Muscle of arm (tissue), 14 donors: ENCODE results near the gene RALGPS2. TPM values are rescaled to one million over a fixed set of nuclear protein-coding genes. Genes with fewer than 3 reads are reported as not detected.

Experiments used
- DNase-seq: peaks from one replicate; pipeline ENCODE4 v3.0.0-alpha.2; 2013
- long read RNA-seq, 11 donors: transcript quantifications; one replicate each; lab custom pipeline, GENCODE V29; 2026
- polyA plus RNA-seq, 12 donors: library from polyadenylated mRNA; unstranded; fragments of 120-200 nt; gene quantifications; one replicate each; pipeline ENCODE4 v1.2.1, GENCODE V29; 2013; ENCODE audit not compliant: insufficient read length in 12 of 12

RALGPS2 gene, protein sequence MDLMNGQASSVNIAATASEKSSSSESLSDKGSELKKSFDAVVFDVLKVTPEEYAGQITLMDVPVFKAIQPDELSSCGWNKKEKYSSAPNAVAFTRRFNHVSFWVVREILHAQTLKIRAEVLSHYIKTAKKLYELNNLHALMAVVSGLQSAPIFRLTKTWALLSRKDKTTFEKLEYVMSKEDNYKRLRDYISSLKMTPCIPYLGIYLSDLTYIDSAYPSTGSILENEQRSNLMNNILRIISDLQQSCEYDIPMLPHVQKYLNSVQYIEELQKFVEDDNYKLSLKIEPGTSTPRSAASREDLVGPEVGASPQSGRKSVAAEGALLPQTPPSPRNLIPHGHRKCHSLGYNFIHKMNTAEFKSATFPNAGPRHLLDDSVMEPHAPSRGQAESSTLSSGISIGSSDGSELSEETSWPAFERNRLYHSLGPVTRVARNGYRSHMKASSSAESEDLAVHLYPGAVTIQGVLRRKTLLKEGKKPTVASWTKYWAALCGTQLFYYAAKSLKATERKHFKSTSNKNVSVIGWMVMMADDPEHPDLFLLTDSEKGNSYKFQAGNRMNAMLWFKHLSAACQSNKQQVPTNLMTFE
- 10 to 100 TPM in 11 of 12 donors, not detected in 1; 31.6 to 61.3 (median 42.8) TPM for polyA plus RNA-seq
- long read RNA-seq, donor 1, partial matches to known transcripts, result 13 of 13 reads
- long read RNA-seq, donor 1, other reads (novel, unspliced or antisense), result 0 of 13 reads
- long read RNA-seq, donor 2, full-length matches to known transcripts, result 3 of 3 reads
- long read RNA-seq, donor 2, partial matches to known transcripts, result 0 of 3 reads
- long read RNA-seq, donor 2, other reads (novel, unspliced or antisense), result 0 of 3 reads
- long read RNA-seq, donor 3, partial matches to known transcripts, result 23 of 33 reads
- long read RNA-seq, donor 3, other reads (novel, unspliced or antisense), result 9 of 33 reads
- long read RNA-seq, donor 4, full-length matches to known transcripts, result 1 of 42 reads
- long read RNA-seq, donor 4, partial matches to known transcripts, result 28 of 42 reads
- long read RNA-seq, donor 4, other reads (novel, unspliced or antisense), result 13 of 42 reads
- long read RNA-seq, donor 5, full-length matches to known transcripts, result 7 of 175 reads
- long read RNA-seq, donor 5, partial matches to known transcripts, result 125 of 175 reads
- long read RNA-seq, donor 5, other reads (novel, unspliced or antisense), result 43 of 175 reads
- long read RNA-seq, donor 6, result 0 reads
- long read RNA-seq, donor 7, partial matches to known transcripts, result 32 of 39 reads
- long read RNA-seq, donor 7, other reads (novel, unspliced or antisense), result 6 of 39 reads
- long read RNA-seq, donor 8, full-length matches to known transcripts, result 2 of 126 reads
- long read RNA-seq, donor 8, partial matches to known transcripts, result 89 of 126 reads
- long read RNA-seq, donor 8, other reads (novel, unspliced or antisense), result 35 of 126 reads
- long read RNA-seq, donor 9, full-length matches to known transcripts, result 1 of 1 reads
- long read RNA-seq, donor 9, partial matches to known transcripts, result 0 of 1 reads
- long read RNA-seq, donor 9, other reads (novel, unspliced or antisense), result 0 of 1 reads
- long read RNA-seq, donor 10, full-length matches to known transcripts, result 2 of 90 reads
- long read RNA-seq, donor 10, partial matches to known transcripts, result 62 of 90 reads
- long read RNA-seq, donor 10, other reads (novel, unspliced or antisense), result 26 of 90 reads
- long read RNA-seq, donor 11, full-length matches to known transcripts, result 3 of 128 reads
- long read RNA-seq, donor 11, partial matches to known transcripts, result 75 of 128 reads
- long read RNA-seq, donor 11, other reads (novel, unspliced or antisense), result 50 of 128 reads

DNA sequence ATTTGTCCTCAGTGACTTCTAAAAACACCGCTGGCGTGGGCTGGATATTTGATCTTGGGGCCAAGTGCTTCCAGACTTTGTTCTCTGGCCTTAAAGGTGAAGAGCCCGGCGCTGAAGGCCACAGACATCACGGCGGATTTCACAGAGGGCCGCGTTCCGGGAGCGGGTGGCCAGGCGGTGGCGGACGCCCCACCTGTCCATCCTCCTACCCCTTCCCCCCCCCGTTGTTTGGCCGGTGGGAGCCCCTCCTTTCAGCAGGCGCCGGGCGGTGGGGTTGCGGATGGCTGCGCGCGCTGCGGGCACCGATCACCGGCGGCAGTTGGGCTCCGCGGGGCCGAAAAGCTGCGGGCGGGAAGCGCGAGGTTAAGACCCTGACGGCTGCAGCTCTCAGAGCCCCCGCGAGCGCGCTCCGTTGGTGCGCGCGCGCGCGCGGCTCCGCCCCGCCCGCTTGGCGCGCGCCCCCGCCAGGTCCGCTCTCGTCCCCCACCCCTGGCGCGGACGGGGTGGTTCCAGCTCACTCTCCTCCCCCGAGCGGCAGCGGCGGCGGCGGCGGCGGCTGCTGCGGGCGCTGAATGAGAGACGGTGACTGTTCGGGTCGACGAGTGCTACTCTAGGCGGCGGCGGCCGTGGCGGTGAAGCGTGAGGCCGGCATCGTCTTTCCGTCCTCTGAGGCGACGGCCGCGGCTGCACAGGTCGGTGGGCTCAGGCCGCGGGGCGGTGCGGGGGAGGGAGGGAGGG, at the start of gene RALGPS2:
Gene RALGPS2 (plus strand): TSS at position 517 of the 738 bp plus-strand sequence. CDS start 51,521 bp downstream, outside the sequence.
- peak; percentile 71 for DNase-seq

DNA sequence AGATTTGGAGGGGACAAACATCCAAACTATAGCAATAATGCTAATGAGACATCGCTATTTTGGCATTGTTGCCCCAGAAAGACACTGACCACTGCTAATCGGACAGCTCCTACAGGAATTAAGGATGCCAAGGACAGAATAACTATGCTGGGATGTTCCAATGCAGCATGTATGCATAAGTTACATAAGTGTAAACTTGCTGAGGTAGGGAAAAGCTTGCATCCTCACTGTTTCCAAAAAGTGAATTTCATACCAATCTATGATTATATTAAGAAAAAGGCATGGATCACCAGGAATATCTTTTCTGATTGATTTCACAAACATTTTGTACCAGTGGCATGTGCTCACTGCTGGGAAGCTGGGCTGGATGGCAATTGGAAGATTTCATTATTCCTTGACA, 45.8 kb upstream of the RALGPS2 start:
- DNase-seq, result no peak

DNA sequence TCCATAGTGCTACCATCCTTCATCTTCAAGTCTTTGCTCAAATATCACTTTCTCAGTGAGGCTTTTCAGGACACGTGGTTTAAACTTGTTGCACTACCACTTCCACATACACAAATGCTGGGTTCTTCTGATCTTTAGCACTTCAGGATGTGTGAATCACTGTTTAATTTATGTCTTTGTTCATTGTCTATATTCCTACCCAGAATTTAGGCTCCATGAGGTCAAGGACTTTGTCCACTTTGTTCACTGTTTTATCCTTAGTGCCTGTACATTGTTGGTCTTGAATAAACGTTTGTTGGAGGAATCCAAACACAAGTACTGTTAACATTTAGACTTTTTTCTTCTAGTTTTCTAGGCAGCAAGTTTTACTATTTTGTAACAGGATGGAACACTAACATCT, 42.6 kb upstream of the RALGPS2 start:
- no peak for DNase-seq

DNA sequence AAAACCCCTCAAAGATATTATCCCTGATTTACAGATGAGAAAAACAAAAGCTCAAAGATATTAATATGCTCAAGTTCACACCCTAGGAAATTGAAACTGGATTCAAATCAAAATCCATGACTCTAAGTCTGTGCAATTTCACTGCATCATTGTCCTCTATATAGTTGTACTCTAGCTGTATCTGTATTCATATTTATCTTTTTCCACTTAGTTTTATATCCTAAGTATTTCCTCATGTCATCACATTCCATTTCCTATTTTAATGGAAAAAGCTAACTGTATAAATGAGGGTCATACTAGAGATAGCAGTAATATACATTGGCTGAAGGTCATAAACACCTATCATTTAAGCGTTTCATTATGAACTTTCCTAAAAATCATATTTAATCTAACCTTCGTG, 42.2 kb upstream of the RALGPS2 start:
- DNase-seq, result no peak

DNA sequence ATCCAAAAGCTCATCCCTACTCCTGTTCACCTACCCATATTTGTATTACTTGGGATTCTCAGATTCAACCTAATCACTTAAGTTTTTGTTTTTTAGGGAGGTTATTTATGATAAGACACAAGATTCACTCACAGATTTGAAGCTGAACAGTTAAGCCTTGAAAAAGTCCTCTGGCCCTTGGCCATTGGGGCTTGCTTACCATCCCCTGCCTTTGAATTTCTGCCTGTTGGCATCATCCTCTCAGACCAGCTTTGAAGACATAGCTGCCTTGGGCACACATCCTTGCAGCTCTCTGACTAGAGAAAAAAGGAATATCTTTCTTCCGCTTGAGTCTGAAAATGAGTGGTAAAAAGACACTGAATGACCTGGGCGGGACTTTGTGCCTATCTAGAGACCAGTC, 41.8 kb upstream of the RALGPS2 start:
- DNase-seq, result no peak

DNA sequence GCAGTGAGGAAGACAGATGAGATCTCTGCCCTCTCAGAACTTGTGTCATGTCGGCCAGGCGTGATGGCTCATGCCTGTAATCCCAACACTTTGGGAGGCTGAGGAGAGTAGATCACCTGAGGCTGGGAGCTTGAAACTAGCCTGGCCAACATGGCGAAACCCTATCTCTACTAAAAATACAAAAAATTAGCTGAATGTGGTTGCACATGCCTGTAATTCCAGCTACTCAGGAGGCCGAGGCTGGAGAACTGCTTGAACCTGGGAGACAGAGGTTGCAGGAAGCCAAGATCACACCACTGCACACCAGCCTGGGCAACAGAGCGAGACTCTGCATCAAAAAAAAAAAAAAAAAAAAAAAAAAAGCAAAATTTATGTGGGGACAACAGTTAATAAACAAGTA, 40.9 kb upstream of the RALGPS2 start:
- DNase-seq, result no peak

DNA sequence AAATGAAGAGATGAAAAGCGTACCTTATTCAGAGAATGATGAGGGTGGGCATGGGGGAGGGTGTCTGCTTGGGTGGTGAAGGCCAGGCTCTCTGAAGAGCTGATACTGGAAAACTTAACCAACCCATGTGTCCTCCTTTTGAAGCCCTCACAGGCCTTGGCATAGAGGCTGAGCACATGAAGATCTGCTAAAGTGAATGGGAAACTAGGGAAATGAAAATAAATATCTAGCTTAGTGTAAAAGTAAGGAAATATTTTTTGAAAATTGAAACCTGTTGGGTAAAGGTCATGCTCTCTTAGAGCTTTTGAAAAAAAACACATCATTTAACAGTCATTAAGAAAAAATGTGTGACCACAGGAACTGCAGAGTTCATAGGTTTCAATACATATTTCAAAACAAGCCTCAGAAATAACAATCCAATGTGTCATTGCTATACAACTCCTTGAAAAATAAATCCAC, 40.5 kb upstream of the RALGPS2 start:
- DNase-seq, result no peak

DNA sequence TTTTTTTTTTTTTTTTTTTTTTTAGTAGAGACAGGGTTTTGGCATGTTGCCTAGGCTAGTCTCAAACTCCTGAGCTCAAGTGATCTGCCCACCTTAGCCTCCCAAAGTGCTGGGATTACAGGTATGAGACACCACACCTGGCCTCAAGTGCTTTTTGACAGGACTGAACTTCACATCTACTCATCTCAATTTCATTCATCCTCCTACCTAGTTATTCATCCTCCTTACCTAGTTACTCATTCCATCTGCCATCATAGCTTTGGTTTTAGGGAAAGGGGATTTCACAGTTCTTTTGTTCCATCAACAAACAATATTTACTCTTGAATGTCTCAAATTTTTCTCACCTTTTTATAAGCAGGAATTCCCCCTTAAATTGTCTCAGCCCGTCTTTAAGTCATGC, 38.6 kb upstream of the RALGPS2 start:
- DNase-seq, result no peak

DNA sequence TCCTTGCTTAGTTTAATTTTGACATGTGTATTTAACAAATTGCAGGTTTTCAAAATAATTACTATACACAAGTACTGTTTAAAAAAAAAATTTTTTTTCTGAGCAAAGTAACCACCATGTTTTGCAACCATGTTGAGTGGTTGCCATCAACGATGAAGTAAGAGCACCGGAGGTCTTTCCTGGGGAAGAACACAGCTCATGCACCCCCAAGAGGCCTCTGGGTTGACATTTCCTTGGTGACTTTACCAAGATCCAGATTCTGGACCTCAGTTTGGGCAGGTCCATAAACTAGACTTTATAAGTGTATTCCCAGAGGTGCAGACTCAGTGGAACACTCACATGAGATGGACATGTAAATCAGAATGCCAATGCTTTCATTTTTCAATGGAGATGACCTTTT, 36.8 kb upstream of the RALGPS2 start:
- DNase-seq, result no peak

DNA sequence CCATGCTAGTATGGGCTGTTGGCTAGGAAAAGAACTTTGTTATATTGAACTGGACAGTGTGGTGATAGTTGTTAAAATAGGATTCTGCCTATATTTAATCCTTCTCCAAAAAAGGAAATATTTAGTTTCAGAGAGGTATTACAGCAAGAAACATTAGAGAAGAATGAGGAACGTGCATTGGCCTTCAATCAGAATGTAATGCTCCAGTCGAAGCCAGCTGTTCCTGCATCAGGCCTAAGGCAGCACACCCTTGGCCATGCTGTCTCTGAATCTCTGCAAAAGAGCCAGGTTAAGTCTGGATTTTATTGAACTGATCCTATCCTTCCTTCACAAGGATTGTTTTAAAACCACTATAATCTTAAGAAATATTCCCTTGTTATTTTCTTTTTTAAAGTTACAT, 35.3 kb upstream of the RALGPS2 start:
- DNase-seq, result peak; percentile 33

DNA sequence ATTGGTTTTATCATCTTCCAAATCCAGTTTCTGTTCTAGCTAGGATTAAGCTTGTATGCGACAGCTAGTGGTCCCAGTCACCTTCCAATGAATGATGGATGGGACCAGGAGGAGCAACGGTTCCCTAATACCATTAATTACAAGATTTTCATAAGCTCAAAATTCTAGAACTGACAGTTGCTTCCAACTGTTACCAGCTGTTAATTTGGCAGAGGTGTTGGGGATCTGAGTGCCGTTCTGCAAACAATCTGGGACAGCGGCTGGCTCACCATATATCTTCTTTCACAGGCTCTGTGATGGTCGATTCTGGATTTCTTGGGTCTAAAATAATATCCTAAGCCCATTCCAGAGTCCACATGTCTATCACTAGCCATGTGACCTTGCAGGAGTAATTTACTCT, 34.5 kb upstream of the RALGPS2 start:
- DNase-seq, result no peak

DNA sequence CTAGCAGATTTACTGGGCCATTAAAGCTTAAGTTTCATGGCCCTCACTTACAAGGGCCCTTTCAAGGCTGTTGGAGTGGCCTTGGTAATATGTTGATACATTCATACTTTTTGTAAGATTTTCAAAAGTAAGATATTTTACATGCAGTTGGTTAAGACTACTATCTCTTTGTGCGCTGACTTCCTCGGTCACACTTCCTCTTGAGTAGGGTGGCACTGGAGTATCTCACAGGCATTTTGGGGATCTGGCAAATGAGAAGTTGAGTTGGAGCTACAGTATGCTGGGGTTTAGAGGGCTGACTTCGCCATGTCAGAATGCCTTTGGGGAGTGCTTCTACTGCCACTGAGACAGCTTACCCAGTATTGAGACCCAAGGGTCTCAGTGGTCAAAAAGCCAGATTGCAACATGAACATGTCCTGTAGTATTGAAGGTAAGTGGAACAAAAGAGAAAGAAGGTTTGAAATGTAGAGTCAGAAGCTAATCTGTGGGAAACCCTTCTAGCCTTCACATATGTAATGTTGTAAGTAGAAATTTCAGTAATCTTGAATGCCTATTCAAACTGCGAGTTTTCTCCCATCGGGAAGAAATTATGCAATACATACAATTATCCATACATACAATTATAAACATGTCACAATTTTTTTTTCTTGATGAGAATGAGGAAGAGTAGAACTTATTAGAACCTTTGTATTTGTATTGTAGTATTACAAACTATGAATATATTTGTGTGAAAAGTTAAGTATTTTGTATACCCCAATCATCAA, 32.3 kb upstream of the RALGPS2 start:
- DNase-seq, result no peak

DNA sequence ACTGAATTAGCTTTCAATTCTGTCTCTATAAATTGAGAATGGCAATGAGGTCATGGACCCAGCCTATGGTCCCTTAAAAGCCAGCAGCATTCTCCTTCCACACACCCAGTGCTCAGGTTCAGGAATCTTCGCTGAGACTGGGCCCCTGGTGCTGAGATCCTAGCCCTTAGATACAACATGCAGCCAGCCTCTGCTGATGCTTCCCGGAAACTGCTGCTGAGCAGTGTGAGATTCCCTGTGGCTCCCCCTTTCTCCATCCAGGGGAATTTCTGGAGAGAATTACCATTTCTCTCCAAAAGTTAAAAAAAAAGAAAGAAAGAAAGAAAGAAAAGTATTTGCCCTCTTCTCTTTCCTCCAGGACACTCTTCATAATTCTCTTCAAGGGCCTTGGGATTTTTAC, 31.7 kb upstream of the RALGPS2 start:
- DNase-seq, result no peak

DNA sequence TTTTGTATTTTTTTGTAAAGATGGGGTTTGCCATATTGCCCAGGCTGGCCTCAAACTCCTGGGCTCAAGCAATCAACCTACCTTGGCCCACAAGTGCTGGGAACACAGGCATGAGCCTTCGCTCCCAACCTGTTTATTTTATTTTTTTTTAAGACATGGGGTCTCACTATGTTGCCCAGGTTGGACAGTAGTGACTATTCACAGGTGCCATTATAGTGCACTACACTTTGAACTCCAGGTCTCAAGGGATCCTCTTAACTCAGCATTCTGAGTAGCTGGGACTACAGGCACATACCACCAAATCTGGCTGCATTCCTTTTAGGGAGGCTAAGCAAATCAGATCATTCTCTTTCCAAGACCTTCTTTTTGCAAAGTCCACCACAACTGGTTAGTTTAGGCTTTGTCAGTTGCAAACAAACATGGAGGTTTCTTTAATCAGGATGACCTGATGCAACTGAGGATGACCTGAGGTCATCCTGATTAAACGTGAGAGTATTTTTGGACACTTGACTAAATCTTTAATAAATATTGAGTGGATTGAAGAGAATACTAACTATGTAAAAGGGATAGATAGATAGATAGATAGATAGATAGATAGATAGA, 30.0 kb upstream of the RALGPS2 start:
- DNase-seq, result no peak

DNA sequence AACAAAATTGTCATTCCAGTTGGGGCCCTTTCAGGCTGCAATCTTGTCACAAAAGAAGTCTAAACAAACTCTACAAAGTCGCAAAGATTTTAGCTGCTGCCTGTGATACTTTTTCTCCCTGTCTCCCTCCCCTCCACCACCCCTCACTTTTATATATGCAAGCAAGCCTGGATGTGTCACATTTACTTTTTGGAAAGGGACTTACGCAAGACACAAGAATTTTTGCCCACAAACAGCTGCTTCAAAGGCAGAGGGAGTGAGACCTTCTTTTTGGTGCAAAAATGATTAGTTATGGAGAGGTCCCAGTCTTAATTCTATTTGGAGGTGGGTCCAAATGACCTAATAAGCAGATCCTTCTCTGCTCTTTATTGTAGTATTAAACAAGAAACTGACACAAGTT, 22.9 kb upstream of the RALGPS2 start:
- no peak for DNase-seq

DNA sequence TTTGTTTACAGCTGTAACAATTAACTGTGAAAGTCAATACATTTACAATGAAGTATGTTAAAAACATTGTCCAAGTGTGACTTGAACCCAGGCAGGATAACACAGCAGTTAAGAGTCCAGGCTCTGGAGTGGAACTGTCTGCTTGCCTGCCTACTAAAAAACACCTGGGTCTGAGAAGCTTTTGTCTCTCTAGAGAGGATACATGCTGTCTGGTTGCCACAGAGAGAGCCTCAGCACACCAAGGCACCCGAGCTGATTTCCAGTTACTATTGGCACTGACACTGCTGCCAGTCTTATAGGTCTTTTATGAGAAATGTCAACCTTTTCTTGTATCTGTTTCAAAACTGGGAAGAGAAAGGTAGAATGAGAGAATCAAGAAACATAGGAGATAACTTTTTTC, 20.2 kb upstream of the RALGPS2 start:
- DNase-seq, result no peak

DNA sequence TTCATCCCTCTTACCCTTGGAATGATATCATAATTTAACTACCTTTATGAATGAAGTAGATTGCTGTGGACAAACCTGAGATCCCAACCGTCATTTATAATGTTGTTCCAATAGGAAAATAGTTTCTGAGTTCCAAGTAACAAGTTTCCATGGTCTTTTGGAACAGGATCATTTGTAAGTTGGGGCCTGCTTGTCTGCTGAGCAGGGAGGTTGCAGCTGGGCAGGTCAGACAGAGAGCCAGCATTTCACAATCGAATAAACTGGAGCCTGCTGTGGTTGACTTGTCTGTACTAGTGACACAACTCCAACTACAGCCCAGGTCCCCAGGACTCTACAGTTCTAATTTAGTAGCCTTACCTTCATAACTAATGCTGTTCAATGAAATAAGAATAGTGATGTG, 18.6 kb upstream of the RALGPS2 start:
- peak; percentile 77 for DNase-seq

DNA sequence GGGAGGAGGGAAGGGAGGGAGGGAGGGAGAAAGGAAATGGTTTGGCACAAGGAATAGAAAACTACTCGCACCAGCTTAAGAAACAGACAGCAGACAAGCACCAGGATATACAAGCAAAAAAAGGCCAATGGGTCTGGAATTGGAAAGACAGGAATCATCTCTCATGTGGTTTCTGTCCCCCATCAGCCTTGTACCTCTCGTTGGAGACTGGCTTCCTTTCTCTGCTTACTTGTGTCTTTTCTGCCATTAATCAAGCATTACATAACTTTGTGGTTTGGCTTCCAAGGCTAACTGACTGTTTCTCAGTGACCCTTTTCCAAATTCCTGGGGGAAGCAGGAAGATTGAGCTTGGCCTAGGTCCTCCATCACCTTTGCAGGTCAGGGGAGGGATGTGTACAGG, 11.8 kb upstream of the RALGPS2 start:
- DNase-seq, result no peak

DNA sequence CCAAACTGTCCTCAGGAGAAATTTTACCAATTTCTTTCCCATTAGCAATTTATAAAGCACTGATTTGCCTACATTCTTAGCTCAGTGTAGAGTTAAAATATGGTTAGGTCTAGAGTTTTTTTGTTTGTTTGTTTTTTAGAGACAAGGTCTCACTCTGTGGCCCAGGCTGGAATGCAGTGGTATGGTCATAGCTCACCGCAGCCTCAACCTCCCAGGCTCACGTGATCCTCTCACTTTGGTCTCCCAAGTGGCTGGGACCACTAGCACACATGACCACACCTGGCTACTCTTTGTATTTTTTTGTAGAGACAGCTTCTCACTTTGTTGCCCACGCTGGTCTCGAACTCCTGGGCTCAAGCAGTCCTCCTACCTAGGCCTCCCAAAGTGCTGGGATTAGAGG, 10.6 kb upstream of the RALGPS2 start:
- no peak for DNase-seq
